Central memory CD4-positive, alpha-beta T cell (primary cell): ENCODE results near the gene PXK.

ENCODE experiments used
- DNase-seq: peaks from one replicate; pipeline ENCODE4 v3.0.0; 2022

Gene PXK

DNA sequence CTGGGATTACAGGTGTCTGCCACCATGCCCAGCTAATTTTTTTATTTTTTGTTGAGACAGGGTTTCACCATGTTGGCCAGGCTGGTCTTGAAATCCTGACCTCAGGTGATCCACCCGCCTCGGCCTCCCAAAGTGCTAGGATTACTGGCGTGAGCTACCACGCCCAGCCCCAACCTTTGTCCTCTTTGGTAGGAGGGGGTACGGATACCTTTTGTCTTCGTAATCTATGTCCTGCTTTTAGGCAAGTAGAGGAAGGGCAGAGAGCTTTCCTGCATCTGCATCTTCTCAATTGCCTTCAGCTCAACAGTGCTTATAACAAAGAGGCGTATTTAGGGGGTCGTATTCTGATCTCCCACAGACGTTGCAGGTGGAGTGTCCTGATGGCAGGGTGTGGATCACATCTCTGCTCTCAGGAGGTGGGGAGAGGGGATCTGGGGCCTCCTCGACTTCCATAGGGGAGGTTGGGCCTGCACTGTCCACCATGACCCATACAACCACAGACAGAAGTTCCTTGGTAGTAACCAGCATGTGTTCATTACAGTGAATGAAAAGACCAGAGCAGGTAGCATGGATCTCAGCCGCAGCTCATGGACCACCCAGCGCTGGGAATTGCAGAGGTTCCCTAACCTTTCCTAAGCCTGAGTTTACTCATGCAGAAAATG, 137.8 kb downstream of the PXK start:
- DNase-seq: no peak

DNA sequence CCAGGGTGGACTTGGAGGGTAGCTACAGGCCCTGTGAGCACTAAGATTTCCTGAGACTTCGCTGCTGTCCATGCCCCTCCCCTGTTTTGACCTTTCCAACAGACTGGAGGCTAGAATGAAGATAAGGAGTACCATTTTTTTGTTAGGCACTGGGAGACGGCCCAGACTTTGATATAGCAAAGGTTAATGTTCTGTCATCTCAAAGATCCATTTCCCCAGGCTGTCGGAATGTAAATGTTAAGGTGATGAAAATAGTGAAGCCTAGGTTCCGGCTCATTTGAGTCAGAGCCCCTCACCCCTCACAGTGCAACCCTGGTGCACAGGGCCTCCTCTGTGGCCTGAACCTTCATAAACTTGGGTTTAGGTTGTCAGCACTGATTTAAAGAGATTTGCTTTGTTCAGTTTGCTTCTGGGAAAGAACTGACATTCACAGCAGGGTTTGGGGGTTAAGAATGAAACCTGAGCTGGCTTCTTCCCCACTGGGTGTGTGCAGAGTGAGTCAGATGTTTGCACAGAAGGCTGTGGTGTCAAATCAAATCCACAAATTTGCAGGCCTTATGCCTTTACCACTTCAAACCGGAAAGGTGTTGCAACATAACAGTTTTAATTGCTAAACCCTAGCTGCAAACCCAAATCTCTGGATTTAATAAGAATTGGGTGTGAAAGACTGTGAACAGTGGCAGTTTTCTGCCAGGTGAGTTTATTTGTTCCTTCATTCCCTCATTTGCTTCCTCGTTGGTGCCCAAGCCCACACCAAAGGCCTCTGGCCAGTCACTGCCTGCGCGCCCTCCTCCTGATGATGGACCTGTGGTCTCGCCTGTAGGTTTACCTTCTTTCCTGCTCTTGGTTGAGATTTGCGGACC, 138.6 kb downstream of the PXK start:
- DNase-seq: peak; percentile 24

DNA sequence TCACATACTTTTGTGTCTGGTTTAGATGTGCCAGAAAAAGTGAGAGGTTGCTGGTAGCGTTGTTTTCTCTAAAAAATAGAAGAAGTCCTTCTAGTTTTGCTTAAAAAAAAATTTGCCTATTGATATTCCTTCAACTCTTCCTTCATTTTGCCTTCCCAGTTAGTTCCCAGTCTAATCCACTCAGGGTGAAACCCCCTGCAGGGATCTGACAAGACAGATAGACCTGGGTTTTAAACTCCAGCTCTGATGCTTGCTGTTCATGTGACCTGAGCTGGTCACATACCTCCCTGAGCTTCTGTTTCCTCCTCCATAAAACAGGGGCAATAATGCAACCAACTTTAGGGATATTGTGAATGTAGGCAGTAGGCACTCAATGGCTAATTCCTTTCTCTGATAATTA, 140.6 kb downstream of the PXK start:
- no peak for DNase-seq

DNA sequence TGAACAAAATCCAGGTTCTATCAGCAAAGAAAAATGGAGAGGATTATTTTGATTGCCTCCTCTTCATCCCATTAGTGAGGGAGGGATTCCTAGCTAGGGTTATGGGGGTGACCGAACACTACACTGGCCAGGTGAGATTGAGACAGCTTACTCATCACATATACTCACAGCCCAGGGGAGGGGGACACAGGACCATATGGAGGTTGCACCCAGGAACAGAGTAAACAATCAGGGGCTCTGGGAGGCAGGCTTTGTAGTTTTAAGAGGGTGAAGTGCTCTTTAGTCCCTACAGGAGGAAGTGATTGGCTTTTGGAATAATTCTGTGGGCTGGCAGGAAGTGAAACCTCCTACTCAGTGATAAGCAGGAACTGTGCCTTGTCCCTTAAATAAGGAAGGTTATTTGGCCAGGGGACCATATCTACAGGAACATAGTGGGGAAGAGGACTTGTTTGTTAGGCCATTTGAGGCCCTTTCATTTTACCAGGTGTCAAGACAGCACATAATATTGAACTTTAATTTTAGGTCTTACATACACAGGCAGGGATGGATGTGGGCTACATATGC, 141.7 kb downstream of the PXK start:
- DNase-seq: no peak

DNA sequence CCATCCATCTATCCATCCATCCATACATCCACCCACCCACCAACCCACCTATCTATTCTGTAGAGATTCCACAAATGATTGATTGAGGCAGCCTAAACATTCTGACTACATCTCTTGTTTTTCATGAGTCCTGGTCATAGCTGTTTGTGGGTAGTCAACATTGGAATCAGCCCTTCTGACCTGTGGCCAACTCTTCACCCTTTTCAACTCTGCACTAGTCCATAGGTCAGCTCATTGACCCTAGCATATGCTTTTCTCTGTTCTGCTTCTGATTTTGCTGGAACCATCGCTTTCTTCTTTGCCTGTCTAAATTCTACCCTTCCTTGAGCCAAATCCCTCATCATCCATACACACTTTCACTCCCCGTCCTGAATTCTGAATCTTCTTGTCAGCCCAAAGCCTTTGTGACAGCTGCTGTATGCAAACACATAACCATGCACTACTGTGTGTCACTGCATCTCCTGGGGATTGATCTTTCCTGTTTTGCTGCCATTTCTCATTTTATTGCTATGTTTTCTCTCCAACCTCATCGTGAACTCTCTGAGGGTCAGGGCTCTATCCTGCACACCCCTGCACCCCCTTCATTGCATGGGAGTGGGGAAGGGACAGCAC, 142.4 kb downstream of the PXK start:
- no peak for DNase-seq
